IMR-90 (cell line): ENCODE results near the gene ROCK2. TPM values are rescaled to one million over a fixed set of nuclear protein-coding genes. Genes with fewer than 3 reads are reported as not detected.

Experiments
- ATAC-seq: fragments of 200-7000 bp; cut with Tn5 transposase; 2 replicates; pipeline ENCODE4 v1.9.1; 2020; ENCODE audit warnings: low read depth, mild to moderate bottlenecking, moderate library complexity
- BruUV-seq: library from RNA; stranded (reverse); fragments of 400-500 nt; replicated peaks from 2 replicates; lab custom pipeline; 2021; lab: Mats Ljungman, UMichigan
- CTCF ChIA-PET: fragments of 300-600 bp; formaldehyde crosslinking; extraction: SDS; loops from one replicate; lab custom pipeline; 2021; ENCODE audit warnings: antibody characterized with exemption; lab: Yijun Ruan, JAX
- POLR2A ChIA-PET: fragments of 300-600 bp; sonication (Branson Sonifier 250); formaldehyde crosslinking; loops from one replicate; lab custom pipeline; 2022; ENCODE audit warnings: antibody characterized with exemption; ENCODE audit not compliant: unreplicated experiment; lab: Charles Lee
- DNase-seq: peaks from one replicate; pipeline ENCODE4 v3.0.0; 2013
- H2AFZ ChIP-seq: replicated peaks from 2 replicates; pipeline ENCODE3; 2013; ENCODE audit warnings: low read length, mild to moderate bottlenecking; ENCODE audit not compliant: poor library complexity
- H2AK5ac ChIP-seq: 2 replicates; pipeline ENCODE4 v1.6.1; 2013; ENCODE audit warnings: low read depth, low read length, inconsistent platforms
- H2AK9ac ChIP-seq: replicated peaks from 2 replicates; pipeline ENCODE3; 2013; ENCODE audit warnings: mild to moderate bottlenecking, low read depth, low read length, moderate library complexity; ENCODE audit not compliant: poor library complexity
- H2BK120ac ChIP-seq: 2 replicates; pipeline ENCODE4 v1.6.1; 2013; ENCODE audit warnings: low read depth, low read length, inconsistent platforms
- H2BK15ac ChIP-seq: 3 replicates; pipeline ENCODE4 v1.6.1; 2013; ENCODE audit warnings: low read depth, low read length, inconsistent platforms
- H2BK20ac ChIP-seq: 2 replicates; pipeline ENCODE4 v1.6.1; 2013; ENCODE audit warnings: low read depth, mild to moderate bottlenecking, inconsistent platforms, low read length, moderate library complexity
- H2BK5ac ChIP-seq: 2 replicates; pipeline ENCODE4 v1.6.1; 2013; ENCODE audit warnings: mild to moderate bottlenecking, low read depth, low read length, inconsistent platforms; ENCODE audit not compliant: poor library complexity, severe bottlenecking
- H3K14ac ChIP-seq: replicated peaks from 2 replicates; pipeline ENCODE4 v1.6.1; 2013; ENCODE audit warnings: low read depth, low read length, inconsistent platforms
- H3K18ac ChIP-seq: 2 replicates; pipeline ENCODE4 v1.6.1; 2013; ENCODE audit warnings: low read depth, low read length, control low read depth
- H3K23ac ChIP-seq: 2 replicates; pipeline ENCODE4 v1.6.1; 2013; ENCODE audit warnings: low read depth, low read length, inconsistent platforms
- H3K27ac ChIP-seq: 2 replicates; pipeline ENCODE4 v1.5.1; 2013; ENCODE audit warnings: mild to moderate bottlenecking, control low read depth, low read length; ENCODE audit not compliant: insufficient read depth
- H3K27me3 ChIP-seq: 2 replicates; pipeline ENCODE4 v1.6.1; 2013; ENCODE audit warnings: low read length; ENCODE audit not compliant: control insufficient read depth, insufficient read depth
- H3K36me3 ChIP-seq: 2 replicates; pipeline ENCODE4 v1.6.1; 2013; ENCODE audit warnings: low read length, mixed read lengths; ENCODE audit not compliant: control insufficient read depth, insufficient read depth
- H3K4ac ChIP-seq: 2 replicates; pipeline ENCODE4 v1.6.1; 2013; ENCODE audit warnings: low read depth, low read length, inconsistent platforms
- H3K4me1 ChIP-seq: 2 replicates; pipeline ENCODE4 v1.6.1; 2013; ENCODE audit warnings: low read length, mixed read lengths; ENCODE audit not compliant: control insufficient read depth, insufficient read depth
- H3K4me2 ChIP-seq: 2 replicates; pipeline ENCODE4 v1.6.1; 2013; ENCODE audit warnings: low read depth, mild to moderate bottlenecking, control low read depth, low read length, moderate library complexity
- H3K4me3 ChIP-seq: 2 replicates; pipeline ENCODE4 v1.5.1; 2013; ENCODE audit warnings: low read depth, mild to moderate bottlenecking, control low read depth, low read length, moderate library complexity; ENCODE audit not compliant: insufficient read depth
- H3K56ac ChIP-seq: 2 replicates; pipeline ENCODE4 v1.6.1; 2013; ENCODE audit warnings: low read length, inconsistent platforms; ENCODE audit not compliant: insufficient read depth; ENCODE audit errors: extremely low read depth
- H3K79me1 ChIP-seq, 2 experiments: 2 replicates each; pipeline ENCODE4 v1.6.1; 2013; ENCODE audit warnings: low read length in 2 of 2, inconsistent platforms in 1 of 2, low read depth in 1 of 2
- H3K9ac ChIP-seq: 2 replicates; pipeline ENCODE4 v1.6.1; 2013; ENCODE audit warnings: low read depth, low read length, control low read depth
- H3K9me1 ChIP-seq: 2 replicates; pipeline ENCODE4 v1.6.1; 2013; ENCODE audit warnings: low read length, inconsistent platforms; ENCODE audit not compliant: insufficient read depth
- H3K9me3 ChIP-seq: 2 replicates; pipeline ENCODE4 v1.6.1; 2013; ENCODE audit warnings: low read length; ENCODE audit not compliant: control insufficient read depth, insufficient read depth
- H4K20me1 ChIP-seq: 2 replicates; pipeline ENCODE4 v1.6.1; 2013; ENCODE audit warnings: low read length, inconsistent platforms; ENCODE audit not compliant: insufficient read depth
- H4K5ac ChIP-seq: 2 replicates; pipeline ENCODE4 v1.6.1; 2013; ENCODE audit warnings: mild to moderate bottlenecking, low read depth, low read length, control low read depth
- H4K8ac ChIP-seq, 2 experiments: 2 replicates each; pipeline ENCODE4 v1.6.1; 2013; ENCODE audit warnings: low read depth in 2 of 2, low read length in 2 of 2, control low read depth in 1 of 2, inconsistent platforms in 1 of 2
- H4K91ac ChIP-seq: 2 replicates; pipeline ENCODE4 v1.6.1; 2013; ENCODE audit warnings: low read depth, low read length, inconsistent platforms; ENCODE audit not compliant: insufficient read depth
- BHLHE40 ChIP-seq: fragments of 150-350 bp; IDR thresholded peaks from 2 replicates; pipeline ENCODE4 v1.6.1; 2016; ENCODE audit warnings: mild to moderate bottlenecking, low read depth, low read length
- CEBPB ChIP-seq: IDR thresholded peaks from 2 replicates; pipeline ENCODE4 v1.6.1; 2012; ENCODE audit warnings: low read depth, low read length, improper control_type of control experiment
- CHD1 ChIP-seq: IDR thresholded peaks from 2 replicates; pipeline ENCODE4 v1.6.1; 2012; ENCODE audit warnings: low read depth, low read length, improper control_type of control experiment
- MAFK ChIP-seq: IDR thresholded peaks from 2 replicates; pipeline ENCODE4 v1.6.1; 2012; ENCODE audit warnings: low read depth, low read length, improper control_type of control experiment
- MAZ ChIP-seq: IDR thresholded peaks from 2 replicates; pipeline ENCODE4 v1.6.1; 2012; ENCODE audit warnings: low read depth, mild to moderate bottlenecking, low read length, improper control_type of control experiment, moderate library complexity, borderline replicate concordance
- MXI1 ChIP-seq: IDR thresholded peaks from 2 replicates; pipeline ENCODE4 v1.6.1; 2012; ENCODE audit warnings: low read depth, mild to moderate bottlenecking, low read length, moderate library complexity, borderline replicate concordance
- POLR2A ChIP-seq: IDR thresholded peaks from 2 replicates; pipeline ENCODE4 v1.6.1; 2012; ENCODE audit warnings: mild to moderate bottlenecking, low read depth, low read length
- RCOR1 ChIP-seq: IDR thresholded peaks from 2 replicates; pipeline ENCODE4 v1.6.1; 2012; ENCODE audit warnings: mild to moderate bottlenecking, low read length, improper control_type of control experiment; ENCODE audit not compliant: insufficient replicate concordance
- RFX5 ChIP-seq: IDR thresholded peaks from 2 replicates; pipeline ENCODE4 v1.8.0; 2012; ENCODE audit warnings: low read depth, mild to moderate bottlenecking, low read length, moderate library complexity
- SMC3 ChIP-seq: fragments of 150-350 bp; IDR thresholded peaks from 2 replicates; pipeline ENCODE4 v1.6.1; 2016; ENCODE audit warnings: low read depth, mild to moderate bottlenecking, antibody characterized with exemption, low read length, moderate library complexity
- WGBS, 2 experiments: methylation state at CpG; one replicate each; pipeline versions ENCODE4 v1.1.5 to v1.1.7; 2013; ENCODE audit warnings: missing lambda C conversion rate in 2 of 2; ENCODE audit not compliant: insufficient read length in 1 of 2; ENCODE audit errors: extremely low coverage in 2 of 2; 5-methylcytosine and 5-hydroxymethylcytosine counted together
- dilution Hi-C: fragments of 300-500 bp; cut with HindIII; formaldehyde crosslinking; loops from one replicate; pipeline ENCODE4 v1.14.3; 2018; ENCODE audit warnings: low sequenced_read_pairs; ENCODE audit not compliant: unreplicated experiment
- in situ Hi-C: fragments of 300-500 bp; cut with MboI; formaldehyde crosslinking; loops from 3 replicates; pipeline ENCODE4 v1.14.3; 2019; ENCODE audit warnings: low sequenced_read_pairs, inconsistent platforms, mixed read lengths
- intact Hi-C: fragments of 100-400 bp; cut with micrococcal nuclease; formaldehyde crosslinking; loops from 2 replicates; pipeline ENCODE4 v1.10.0; 2022
- polyA plus RNA-seq, 3 experiments: library from polyadenylated mRNA; depleted of rRNA; stranded (reverse); fragments of >200 nt; gene quantifications; 2 replicates each; pipeline ENCODE4 v1.2.3, GENCODE V29; 2012; ENCODE audit warnings: low replicate concordance in 1 of 3
- total RNA-seq: library from RNA; depleted of rRNA; stranded (reverse); fragments of >200 nt; gene quantifications from 2 replicates; pipeline ENCODE4 v1.2.3, GENCODE V29; 2012
- TF ChIP-seq, protein P1 (sequence below): fragments of 150-350 bp; IDR thresholded peaks from 2 replicates; pipeline ENCODE4 v1.6.1; 2016; ENCODE audit warnings: low read depth, mild to moderate bottlenecking, low read length, moderate library complexity, borderline replicate concordance
- TF ChIP-seq, protein P2 (sequence below): fragments of 150-350 bp; IDR thresholded peaks from 2 replicates; pipeline ENCODE4 v1.6.1; 2017; ENCODE audit warnings: mild to moderate bottlenecking, antibody characterized with exemption, low read length, low read depth
- TF ChIP-seq, protein P3 (sequence below): conservative IDR thresholded peaks from 2 replicates; pipeline ENCODE4 v1.5.1; 2012; ENCODE audit warnings: mild to moderate bottlenecking, low read depth, low read length, improper control_type of control experiment

ROCK2 gene
- total and polyA plus RNA-seq, 2 of the 4 experiments (the other 2 are of a cell fraction) = 9.0 to 28.3 TPM

DNA sequence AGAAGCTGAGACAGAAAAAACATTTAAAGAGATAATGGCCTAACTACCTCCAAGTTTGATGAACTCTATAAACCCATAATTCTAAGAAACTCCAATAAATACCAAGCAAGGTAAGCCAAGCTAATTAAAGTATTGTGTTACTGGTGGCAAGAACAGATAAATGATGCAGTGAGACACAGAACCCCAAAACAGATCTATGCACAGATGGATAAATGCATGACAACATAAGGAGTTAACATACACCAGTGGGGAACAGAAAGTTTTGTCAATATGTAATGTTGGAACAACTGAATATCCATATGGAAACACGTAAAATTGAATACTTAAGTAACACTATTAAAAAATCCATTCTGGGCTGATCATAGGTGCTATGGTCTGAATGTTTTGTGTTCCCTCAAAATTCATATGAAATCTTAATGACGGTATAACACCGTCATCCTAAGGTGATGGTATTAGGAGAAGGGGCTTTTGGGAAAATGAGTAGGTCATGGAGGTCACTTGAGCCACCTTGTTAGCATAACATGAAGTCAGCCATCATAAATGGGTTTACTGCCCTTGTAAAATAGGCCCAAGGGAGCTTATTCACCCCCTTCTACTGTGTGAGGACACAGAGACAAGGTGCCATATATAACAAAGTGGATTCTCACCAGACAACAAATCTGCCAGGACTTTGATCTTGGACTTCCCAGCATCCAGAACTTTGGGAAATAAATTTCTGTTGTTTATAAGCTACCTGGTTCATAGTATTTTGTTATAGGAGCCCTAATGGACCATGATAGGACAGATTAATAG lies 102.8 kb downstream of the ROCK2 start:
- Histone ChIP-seq H3K9me1 (peaks cover 6% of the 10 kb centered on the region), H4K5ac (no peak overlapping the region), H3K9me3 (no peaks in the 10 kb centered on the region), H3K56ac (no peak overlapping the region), H4K91ac (no peak overlapping the region), H3K23ac (no peak overlapping the region), H3K14ac (no peak overlapping the region), H3K4me1 (peaks cover 3% of the 10 kb centered on the region; the same call in 1 of the 2 replicates), H3K18ac (no peak overlapping the region), H3K4me3 (no peak overlapping the region), H2AK5ac (no peak overlapping the region), H3K4ac (no peak overlapping the region), H2BK5ac (no peak overlapping the region), H4K20me1 (peaks cover 37% of the 10 kb centered on the region; the same call in 1 of the 2 replicates), H3K79me1 (peaks cover 37 to 65% of the 10 kb centered on the region in 2 experiments), H3K4me2 (no peak overlapping the region), H3K27me3 (no peaks in the 10 kb centered on the region), H2BK120ac (no peak overlapping the region), H2AK9ac (no peak overlapping the region), H2BK20ac (no peak overlapping the region), H4K8ac (no peak overlapping the region), H2BK15ac (no peak overlapping the region), H2AFZ (no peak overlapping the region), H3K9ac (no peak overlapping the region), H3K36me3 (peaks cover 6% of the 10 kb centered on the region), H3K27ac (no peak overlapping the region)
- ChIA-PET POLR2A (no interaction called here), CTCF (no interaction called here)
- no CpG with 5 or more reads among the region's 3 CpGs for WGBS, 2 experiments
- TF ChIP-seq MAFK (no peak), POLR2A (no peak), MAZ (no peak), CEBPB (no peak), RFX5 (no peak), BHLHE40 (no peak), CHD1 (no peak), SMC3 (no peak), MXI1 (no peak), RCOR1 (no peak)
- TF ChIP-seq, protein P1, sequence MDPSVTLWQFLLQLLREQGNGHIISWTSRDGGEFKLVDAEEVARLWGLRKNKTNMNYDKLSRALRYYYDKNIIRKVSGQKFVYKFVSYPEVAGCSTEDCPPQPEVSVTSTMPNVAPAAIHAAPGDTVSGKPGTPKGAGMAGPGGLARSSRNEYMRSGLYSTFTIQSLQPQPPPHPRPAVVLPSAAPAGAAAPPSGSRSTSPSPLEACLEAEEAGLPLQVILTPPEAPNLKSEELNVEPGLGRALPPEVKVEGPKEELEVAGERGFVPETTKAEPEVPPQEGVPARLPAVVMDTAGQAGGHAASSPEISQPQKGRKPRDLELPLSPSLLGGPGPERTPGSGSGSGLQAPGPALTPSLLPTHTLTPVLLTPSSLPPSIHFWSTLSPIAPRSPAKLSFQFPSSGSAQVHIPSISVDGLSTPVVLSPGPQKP = no peak
- TF ChIP-seq, protein P2, sequence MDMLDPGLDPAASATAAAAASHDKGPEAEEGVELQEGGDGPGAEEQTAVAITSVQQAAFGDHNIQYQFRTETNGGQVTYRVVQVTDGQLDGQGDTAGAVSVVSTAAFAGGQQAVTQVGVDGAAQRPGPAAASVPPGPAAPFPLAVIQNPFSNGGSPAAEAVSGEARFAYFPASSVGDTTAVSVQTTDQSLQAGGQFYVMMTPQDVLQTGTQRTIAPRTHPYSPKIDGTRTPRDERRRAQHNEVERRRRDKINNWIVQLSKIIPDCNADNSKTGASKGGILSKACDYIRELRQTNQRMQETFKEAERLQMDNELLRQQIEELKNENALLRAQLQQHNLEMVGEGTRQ = no peak
- TF ChIP-seq, protein P3, sequence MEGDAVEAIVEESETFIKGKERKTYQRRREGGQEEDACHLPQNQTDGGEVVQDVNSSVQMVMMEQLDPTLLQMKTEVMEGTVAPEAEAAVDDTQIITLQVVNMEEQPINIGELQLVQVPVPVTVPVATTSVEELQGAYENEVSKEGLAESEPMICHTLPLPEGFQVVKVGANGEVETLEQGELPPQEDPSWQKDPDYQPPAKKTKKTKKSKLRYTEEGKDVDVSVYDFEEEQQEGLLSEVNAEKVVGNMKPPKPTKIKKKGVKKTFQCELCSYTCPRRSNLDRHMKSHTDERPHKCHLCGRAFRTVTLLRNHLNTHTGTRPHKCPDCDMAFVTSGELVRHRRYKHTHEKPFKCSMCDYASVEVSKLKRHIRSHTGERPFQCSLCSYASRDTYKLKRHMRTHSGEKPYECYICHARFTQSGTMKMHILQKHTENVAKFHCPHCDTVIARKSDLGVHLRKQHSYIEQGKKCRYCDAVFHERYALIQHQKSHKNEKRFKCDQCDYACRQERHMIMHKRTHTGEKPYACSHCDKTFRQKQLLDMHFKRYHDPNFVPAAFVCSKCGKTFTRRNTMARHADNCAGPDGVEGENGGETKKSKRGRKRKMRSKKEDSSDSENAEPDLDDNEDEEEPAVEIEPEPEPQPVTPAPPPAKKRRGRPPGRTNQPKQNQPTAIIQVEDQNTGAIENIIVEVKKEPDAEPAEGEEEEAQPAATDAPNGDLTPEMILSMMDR = no peak
- DNase-seq = no peak
- ATAC-seq = no peak
- BruUV-seq = no TSS peak
- dilution Hi-C loops (no loop called here), intact Hi-C loops (no loop called here), in situ Hi-C loops (no loop called here)
